Vagina (tissue), 2 donors: ENCODE measurements around the gene ZNF579.

Experiments used
- POLR2A ChIP-seq, 2 donors: fragments of 450-650 bp; IDR thresholded peaks; one replicate each; pipeline ENCODE4 v1.6.1; 2017; ENCODE audit warnings: antibody characterized with exemption in 2 of 2, mild to moderate bottlenecking in 2 of 2, moderate library complexity in 2 of 2
- TF ChIP-seq, protein P1 (sequence below), 3 experiments: fragments of 450-650 bp in 2 of 3; fragments of 200-600 bp in 1 of 3; sonication (generic) in 1 of 3; IDR thresholded peaks; one replicate each; pipeline ENCODE4 v1.5.1; 2017 to 2019; ENCODE audit warnings: antibody characterized with exemption in 3 of 3, mild to moderate bottlenecking in 2 of 3, moderate library complexity in 2 of 3

- TF ChIP-seq, protein P1, sequence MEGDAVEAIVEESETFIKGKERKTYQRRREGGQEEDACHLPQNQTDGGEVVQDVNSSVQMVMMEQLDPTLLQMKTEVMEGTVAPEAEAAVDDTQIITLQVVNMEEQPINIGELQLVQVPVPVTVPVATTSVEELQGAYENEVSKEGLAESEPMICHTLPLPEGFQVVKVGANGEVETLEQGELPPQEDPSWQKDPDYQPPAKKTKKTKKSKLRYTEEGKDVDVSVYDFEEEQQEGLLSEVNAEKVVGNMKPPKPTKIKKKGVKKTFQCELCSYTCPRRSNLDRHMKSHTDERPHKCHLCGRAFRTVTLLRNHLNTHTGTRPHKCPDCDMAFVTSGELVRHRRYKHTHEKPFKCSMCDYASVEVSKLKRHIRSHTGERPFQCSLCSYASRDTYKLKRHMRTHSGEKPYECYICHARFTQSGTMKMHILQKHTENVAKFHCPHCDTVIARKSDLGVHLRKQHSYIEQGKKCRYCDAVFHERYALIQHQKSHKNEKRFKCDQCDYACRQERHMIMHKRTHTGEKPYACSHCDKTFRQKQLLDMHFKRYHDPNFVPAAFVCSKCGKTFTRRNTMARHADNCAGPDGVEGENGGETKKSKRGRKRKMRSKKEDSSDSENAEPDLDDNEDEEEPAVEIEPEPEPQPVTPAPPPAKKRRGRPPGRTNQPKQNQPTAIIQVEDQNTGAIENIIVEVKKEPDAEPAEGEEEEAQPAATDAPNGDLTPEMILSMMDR (IDR thresholded peaks at IDR 0.05) = no peak
- no peak for TF ChIP-seq POLR2A (IDR thresholded peaks at IDR 0.05)
Observed at GRCh38 chr19:55626350-55626749, 45.7 kb upstream of the ZNF579 start.
